Limb (tissue), 2 donors: ENCODE measurements around the gene ISCU.
A peak's percentile ranks its signal among the peaks of the same experiment; 100 is the strongest.

ENCODE experiments used
- DNase-seq, 2 donors: peaks; one replicate each; pipeline ENCODE4 v3.0.0-alpha.2; 2016; ENCODE audit errors: extremely low spot score in 2 of 2

The ISCU gene

GRCh38 chr12:108603743-108604142 lies 41.3 kb downstream of the ISCU start:
- DNase-seq = no peak

DNA sequence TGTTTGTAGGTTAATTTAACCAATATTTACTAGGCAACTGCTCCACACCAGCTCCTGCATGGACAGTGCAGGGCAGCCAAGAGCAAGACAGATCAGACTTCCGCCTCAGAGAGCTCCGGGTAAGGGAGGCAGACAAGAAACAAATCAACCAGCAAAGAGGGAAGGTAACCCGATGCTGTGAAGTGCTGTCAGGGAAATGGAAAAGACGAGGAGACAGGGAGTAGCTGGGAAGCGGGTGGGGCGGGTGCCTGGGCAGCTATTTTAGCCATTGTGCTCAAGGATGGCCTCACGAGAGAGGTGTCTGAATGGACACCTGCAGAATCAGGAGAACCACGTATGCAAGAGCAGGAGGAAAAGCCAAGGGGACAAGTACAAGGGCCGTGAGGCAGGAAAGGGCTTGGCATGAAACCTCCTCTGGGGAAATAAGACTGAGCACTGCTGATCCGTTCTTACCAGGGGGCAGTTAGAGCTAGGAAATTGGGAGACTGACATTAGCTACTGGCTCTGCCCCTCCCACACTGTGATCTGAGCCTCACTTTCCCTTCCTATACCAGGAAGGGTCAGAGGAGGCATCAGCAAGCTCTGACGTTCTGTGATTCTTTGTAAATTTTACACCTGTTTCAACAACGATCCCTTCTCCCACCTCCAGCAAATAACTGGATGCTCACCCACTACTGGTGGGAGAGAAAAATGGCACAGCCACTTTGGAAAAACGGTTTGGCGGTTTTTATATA lies 42.0 kb downstream of the ISCU start:
- no peak for DNase-seq

- DNase-seq = no peak
Observed at GRCh38 chr12:108605000-108605689, 42.7 kb downstream of the ISCU start.

GRCh38 chr12:108605690-108606406 lies 43.5 kb downstream of the ISCU start:
- no peak for DNase-seq

- no peak for DNase-seq
Observed at GRCh38 chr12:108606492-108606891, 44.1 kb downstream of the ISCU start.

DNA sequence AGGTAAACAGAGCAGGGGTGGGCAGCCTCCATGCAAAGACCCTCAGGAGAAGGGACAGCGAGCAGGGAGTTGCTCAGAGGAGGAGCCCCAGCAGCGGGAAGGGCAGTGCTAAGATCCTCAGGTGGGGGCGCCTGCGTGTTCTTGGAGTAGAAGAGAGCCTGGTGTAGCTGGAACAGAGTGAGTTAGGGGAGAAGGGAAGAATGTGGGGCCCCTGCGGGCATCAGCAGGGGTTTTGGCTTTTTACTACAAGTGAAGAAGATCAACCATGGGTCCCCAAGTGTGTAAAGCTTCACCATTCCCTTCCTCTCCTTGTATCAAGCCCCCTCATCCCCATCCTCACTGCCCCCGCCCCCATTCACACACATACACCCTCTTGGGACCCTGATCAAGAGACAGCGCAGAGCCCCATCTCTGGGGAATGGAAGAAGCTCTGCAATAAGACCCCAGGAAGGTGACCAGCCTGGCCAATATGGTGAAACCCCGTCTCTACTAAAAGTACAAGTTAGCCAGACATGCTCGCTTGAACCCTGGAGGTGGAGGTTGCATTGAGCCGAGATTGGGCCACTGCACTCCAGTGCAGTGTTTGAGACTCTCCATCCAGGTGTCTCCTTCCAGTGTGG lies 45.7 kb downstream of the ISCU start:
- DNase-seq = no peak

- DNase-seq = no peak
Observed at GRCh38 chr12:108608616-108609015, 46.2 kb downstream of the ISCU start.

GRCh38 chr12:108609537-108610335 lies 47.3 kb downstream of the ISCU start:
- peak; percentile 86 to 91 for DNase-seq

DNA sequence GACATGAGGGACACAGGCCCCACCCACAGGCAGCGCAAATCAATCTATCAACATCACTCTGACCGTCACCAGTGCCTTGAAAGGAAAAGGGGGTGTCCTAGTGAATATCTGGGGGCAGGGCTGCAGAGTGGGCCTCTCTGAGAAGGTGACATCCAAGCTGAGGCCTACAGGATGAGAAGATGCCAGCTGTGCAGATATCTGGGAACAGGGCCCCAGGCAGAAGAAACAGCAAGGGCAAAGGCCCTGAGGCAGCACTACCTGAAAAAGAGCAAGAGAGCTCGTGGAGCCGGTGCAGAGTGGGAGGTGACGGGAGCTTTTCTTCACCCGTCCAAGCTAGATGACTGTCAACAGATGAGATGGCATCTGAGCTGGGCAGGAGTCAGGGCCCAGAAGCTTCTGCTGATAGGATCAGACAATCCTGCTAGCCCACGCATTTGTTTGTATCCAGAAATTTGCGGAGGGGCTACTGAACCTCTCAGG lies 48.0 kb downstream of the ISCU start:
- DNase-seq = no peak

DNA sequence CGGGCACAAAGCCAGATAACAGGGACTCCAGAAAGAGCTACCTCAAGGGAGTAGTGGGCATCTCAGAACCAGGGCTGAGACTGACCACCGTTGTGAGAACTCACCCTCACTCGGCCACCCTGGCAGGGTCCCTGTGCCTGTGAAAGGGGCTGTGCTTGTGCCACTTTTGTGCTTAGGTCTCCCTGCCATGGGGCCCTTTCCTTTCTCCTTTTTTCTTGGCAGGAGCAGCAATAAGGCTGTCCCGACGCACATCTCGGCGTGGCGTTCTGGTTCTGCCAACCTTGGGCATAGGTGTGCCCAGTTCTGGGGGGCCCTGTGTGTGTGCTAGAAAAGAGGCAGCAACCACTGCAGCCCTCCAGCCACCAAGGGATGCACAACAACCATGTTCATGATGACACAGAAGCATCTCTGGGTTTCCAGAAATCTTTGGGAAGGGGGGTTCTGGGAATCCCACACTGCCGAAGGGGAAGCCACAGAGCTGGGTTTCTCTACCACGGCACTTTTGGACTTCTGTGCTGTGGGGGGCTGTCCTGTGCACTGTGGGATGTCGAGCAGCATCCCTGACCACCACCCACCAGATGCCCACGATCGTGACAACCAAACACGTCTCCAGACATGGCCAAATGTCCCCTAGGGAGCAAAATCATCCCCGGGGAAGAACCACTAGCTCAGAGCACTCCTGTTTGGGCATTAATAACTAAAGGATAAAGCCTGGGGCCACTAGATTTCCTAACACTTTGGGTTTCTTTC lies 48.6 kb downstream of the ISCU start:
- no peak for DNase-seq

DNA sequence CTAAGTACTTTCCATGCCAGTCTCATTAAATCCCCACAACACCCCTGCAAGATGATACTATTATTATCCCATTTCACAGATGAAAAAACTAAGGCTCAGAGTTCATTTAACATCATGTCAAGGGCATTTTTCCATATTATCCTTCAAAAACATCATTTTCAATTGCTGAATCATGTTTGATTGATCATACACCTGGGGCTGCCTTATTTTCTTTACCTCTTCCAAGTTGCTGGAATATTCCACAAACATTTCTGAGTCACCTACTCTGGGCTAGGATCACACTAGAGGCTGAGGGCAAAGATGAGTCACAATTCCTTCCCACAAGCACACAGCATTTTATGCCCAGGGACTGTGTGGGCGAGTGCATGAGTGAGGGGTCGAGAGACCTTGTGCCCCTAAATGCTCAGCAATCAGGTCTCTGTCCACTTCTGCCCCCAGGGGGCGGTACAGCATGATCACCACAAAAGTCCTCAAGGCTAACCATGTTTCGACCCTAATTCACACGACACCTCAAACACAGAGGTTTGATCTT lies 49.6 kb downstream of the ISCU start:
- DNase-seq = no peak

DNA sequence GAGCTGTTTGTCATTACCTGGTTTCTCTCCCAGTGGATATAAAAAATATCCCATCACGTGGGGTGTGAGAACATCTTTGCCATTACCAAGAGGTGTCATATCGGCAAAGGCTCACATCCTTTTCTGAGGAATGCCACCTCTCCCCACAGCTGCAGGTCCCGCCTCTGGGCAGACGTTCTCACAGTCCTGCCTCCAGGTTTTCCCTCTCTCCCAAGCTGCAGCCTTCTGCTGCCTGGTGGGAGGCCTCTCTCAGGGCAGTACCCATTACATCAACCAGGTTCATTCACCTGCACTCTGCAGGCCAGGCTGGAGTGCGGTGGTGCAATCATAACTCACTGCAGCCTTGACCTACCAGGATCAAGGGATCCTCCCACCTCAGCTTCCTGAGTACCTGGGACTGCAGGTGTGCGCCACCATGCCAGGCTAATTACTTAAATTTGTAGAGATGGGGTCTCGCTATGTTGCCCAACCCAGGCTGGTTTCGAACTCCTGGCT lies 50.4 kb downstream of the ISCU start:
- no peak for DNase-seq

DNA sequence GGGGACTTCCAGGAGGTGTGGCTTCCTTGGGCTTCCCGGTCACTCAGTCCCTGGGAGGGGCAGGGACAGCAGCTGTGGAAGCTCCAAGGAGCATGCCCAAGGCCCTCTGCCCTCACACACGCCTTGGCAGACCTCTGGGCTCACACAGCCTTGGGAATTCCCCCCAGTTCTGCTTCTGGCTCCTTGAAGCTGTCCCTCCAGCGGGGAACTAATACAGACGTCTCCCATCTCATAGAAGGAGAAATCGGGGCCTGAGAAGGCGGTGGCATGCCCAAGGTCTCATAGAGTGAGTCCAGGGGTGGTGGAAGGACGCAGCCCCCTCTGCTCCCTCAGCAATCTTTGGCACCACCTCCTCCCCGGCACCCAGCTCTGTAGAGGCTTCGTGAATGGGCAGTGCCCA lies 51.2 kb downstream of the ISCU start:
- no peak for DNase-seq

DNA sequence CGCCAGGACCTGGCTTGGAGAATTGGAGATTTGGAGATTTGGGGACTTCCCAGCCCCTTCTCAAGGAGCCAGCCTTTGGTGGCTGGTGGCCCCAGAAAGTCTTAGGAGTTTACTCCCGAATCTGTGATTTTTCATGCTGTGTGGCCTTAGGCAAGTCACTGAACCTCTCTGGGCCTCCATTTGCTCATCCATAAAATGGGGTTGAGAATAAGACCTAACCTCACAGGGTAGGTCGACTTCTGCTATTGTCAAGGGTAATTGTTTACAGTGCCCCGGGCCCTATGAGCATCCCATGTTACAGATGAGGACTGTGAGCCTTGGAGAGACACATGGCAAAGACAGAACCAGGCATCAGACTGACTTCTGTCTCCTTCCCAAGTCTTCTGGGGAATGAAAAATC lies 51.6 kb downstream of the ISCU start:
- no peak for DNase-seq

DNA sequence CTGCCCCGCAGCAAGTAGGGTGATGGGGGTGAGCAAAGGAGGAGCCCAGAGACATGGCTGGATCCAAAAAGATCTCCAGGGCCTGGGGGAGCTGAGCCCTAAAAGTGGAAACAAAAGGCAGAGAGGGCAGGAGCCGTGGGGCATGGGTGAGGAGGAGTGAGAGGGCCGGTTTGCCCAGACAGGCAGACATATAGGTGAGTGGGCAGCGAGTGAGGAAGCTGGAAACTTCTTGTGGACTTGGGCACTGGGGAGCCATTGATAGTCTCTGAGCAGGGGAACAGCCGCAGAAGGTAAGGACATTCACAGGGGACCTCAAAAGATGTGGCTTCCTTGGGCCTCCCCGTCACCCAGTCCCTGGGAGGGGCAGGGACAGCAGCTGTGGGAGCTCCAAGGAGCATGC lies 52.2 kb downstream of the ISCU start:
- DNase-seq = no peak

- DNase-seq = no peak
Observed at GRCh38 chr12:108615918-108616317, 53.5 kb downstream of the ISCU start.

DNA sequence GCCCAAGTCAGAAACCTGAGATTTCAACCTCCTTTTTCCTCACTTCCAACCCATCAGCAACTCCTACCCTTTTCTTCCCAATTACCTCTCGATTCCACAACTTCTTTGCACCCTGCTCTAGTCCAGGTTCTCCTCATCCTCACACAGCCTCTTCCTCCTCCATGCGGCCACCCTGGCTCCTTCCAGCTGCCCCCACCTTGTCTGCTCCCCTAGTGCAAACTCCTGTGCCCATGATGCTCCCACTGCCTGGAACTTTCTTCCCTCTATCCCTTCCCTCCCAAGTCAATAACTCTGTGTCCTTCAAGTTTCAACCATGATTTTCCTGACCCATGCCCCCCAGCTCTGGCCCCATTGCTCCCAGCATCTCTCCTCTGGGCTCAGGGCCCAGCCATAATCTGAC lies 54.0 kb downstream of the ISCU start:
- no peak for DNase-seq

DNA sequence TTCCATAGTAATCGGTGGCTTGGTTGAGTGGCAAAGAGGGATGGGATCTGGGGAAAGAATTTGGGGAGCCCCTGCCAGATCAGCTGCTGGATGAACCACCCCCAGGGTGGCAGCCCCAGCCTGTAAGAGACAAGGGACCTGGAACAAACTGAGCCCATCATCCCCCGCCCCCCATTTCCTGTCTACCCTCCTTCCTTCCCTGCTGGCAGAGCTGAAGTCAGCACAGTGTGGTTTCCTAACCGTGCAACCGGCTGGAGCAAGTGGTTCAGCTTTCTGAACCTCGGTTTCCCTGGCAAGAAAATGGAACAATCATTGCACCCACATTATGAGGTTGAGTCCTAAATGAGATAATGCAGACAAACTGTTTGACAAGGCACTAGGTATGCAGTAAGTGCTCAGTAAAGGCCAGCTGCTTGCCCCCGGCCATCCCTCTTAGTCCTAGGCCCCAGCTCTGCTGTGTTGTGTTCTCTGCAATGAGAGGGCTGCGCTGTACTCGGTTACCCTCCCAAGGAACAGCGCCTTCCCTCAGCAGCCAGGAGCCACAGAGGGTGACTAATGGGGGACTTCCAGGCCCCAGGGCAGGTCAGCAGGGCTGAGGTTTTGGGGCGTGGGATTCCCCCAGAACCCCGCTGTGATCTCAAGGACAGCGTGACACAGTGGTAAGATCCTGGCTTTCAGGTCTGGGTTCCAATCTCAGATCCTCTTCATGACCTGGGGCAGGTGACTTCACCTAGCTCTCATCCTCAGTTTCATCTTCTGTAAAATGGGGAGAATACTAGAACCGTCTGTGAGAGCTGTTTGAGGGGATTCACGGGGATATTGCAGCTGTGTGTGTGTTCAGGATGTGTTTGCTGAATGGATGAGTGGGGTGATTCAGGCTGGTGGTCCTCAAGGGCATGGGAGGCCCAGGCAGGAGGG lies 54.8 kb downstream of the ISCU start:
- DNase-seq = no peak
